HEK293T (cell line): ENCODE measurements around the gene PTPRE.

Source experiments
- CTCF ChIA-PET: fragments of 350-600 bp; formaldehyde crosslinking; extraction: SDS; loops from one replicate; lab custom pipeline; 2021; ENCODE audit warnings: antibody characterized with exemption, inconsistent platforms; lab: Yijun Ruan, JAX
- POLR2A ChIA-PET: fragments of 350-600 bp; formaldehyde crosslinking; extraction: SDS; loops from one replicate; lab custom pipeline; 2020; ENCODE audit warnings: antibody characterized with exemption, inconsistent platforms; lab: Yijun Ruan, JAX
- DNase-seq: peaks from one replicate; pipeline ENCODE4 v3.0.0; 2012; ENCODE audit warnings: mixed read lengths; ENCODE audit errors: extremely low spot score
- ARNT ChIP-seq: fragments of 450-650 bp; IDR thresholded peaks from 2 replicates; pipeline ENCODE4 v1.6.1; 2017; ENCODE audit warnings: mild to moderate bottlenecking
- BHLHE40 ChIP-seq: fragments of 450-650 bp; IDR thresholded peaks from 2 replicates; pipeline ENCODE4 v1.6.1; 2016; ENCODE audit warnings: mild to moderate bottlenecking, moderate library complexity, borderline replicate concordance
- CTBP1 ChIP-seq: fragments of 450-650 bp; IDR thresholded peaks from 2 replicates; pipeline ENCODE4 v1.6.1; 2016; ENCODE audit warnings: borderline replicate concordance
- ELF4 ChIP-seq: fragments of 450-650 bp; IDR thresholded peaks from 2 replicates; pipeline ENCODE4 v1.6.1; 2017; ENCODE audit warnings: antibody characterized with exemption
- FOXA1 ChIP-seq: fragments of 450-650 bp; IDR thresholded peaks from 2 replicates; pipeline ENCODE4 v1.6.1; 2016; ENCODE audit warnings: mild to moderate bottlenecking
- FOXK2 ChIP-seq: fragments of 450-650 bp; IDR thresholded peaks from 2 replicates; pipeline ENCODE4 v1.6.1; 2016; ENCODE audit warnings: mild to moderate bottlenecking
- FOXM1 ChIP-seq: fragments of 450-650 bp; IDR thresholded peaks from 2 replicates; pipeline ENCODE4 v1.6.1; 2017; ENCODE audit warnings: mild to moderate bottlenecking, borderline replicate concordance
- HDGF ChIP-seq: fragments of 450-650 bp; IDR thresholded peaks from 2 replicates; pipeline ENCODE4 v1.6.1; 2017; ENCODE audit warnings: antibody characterized with exemption, borderline replicate concordance
- L3MBTL2 ChIP-seq: fragments of 450-650 bp; conservative IDR thresholded peaks from 2 replicates; pipeline ENCODE4 v1.6.1; 2016; ENCODE audit warnings: mild to moderate bottlenecking
- LEF1 ChIP-seq: fragments of 450-650 bp; IDR thresholded peaks from 2 replicates; pipeline ENCODE4 v1.6.1; 2017; ENCODE audit warnings: mild to moderate bottlenecking, borderline replicate concordance
- NFRKB ChIP-seq: fragments of 450-650 bp; IDR thresholded peaks from 2 replicates; pipeline ENCODE4 v1.6.1; 2016; ENCODE audit warnings: mild to moderate bottlenecking, moderate library complexity
- PKNOX1 ChIP-seq: fragments of 450-650 bp; IDR thresholded peaks from 2 replicates; pipeline ENCODE4 v1.6.1; 2016
- SP1 ChIP-seq: fragments of 450-650 bp; IDR thresholded peaks from 2 replicates; pipeline ENCODE4 v1.6.1; 2017
- SUZ12 ChIP-seq: fragments of 450-650 bp; IDR thresholded peaks from 2 replicates; pipeline ENCODE4 v1.6.1; 2016; ENCODE audit warnings: mild to moderate bottlenecking
- TARDBP ChIP-seq: fragments of 450-650 bp; IDR thresholded peaks from 2 replicates; pipeline ENCODE4 v1.6.1; 2016
- ZNF384 ChIP-seq: fragments of 450-650 bp; IDR thresholded peaks from 2 replicates; pipeline ENCODE4 v1.6.1; 2016

The PTPRE gene

GRCh38 chr10:127905848-127906261 is 1.0 kb upstream of the PTPRE start:
- TF ChIP-seq HDGF, result no peak
- ChIA-PET POLR2A (interaction anchor here (0.6 kb wide), 1 partner anchor 28 kb away, joined by 3 read pairs; no protein-coding TSS in a partner anchor), CTCF (interaction anchor here (0.6 to 2.8 kb wide), 5 partner anchors 14 to 163 kb away, joined by 3 to 16 read pairs (median 3); no protein-coding TSS in a partner anchor)
- DNase-seq, result no peak

- no peak for DNase-seq
- TF ChIP-seq CTBP1 (no peak), SUZ12 (no peak), PKNOX1 (no peak), ZNF384 (no peak), BHLHE40 (no peak), L3MBTL2 (no peak), SP1 (no peak), FOXK2 (no peak), FOXM1 (no peak), LEF1 (no peak), TARDBP (no peak), NFRKB (no peak), FOXA1 (no peak), ARNT (no peak), ELF4 (no peak), HDGF (no peak)
- POLR2A ChIA-PET, result no interaction called here
- CTCF ChIA-PET, result interaction anchor here (0.6 to 2.8 kb wide), 6 partner anchors 66 to 162 kb away, joined by 3 to 16 read pairs (median 4); no protein-coding TSS in a partner anchor
Measured at GRCh38 chr10:127907411-127908105, 655 bp downstream of the PTPRE start.

GRCh38 chr10:127908106-127908958 is 1.4 kb downstream of the PTPRE start:
- no peak for DNase-seq
- ChIA-PET CTCF (interaction anchor here (1.4 kb wide), 1 partner anchor 102 kb away, joined by 4 read pairs; no protein-coding TSS in a partner anchor), POLR2A (no interaction called here)
- TF ChIP-seq ZNF384, result no peak
- TF ChIP-seq SUZ12, result no peak
- TF ChIP-seq HDGF, result no peak
- TF ChIP-seq PKNOX1, result no peak
- no peak for TF ChIP-seq LEF1

- POLR2A ChIA-PET, result no interaction called here
- CTCF ChIA-PET, result interaction anchor here (1.4 kb wide), 1 partner anchor 102 kb away, joined by 4 read pairs; no protein-coding TSS in a partner anchor
- TF ChIP-seq FOXK2, result no peak
- TF ChIP-seq TARDBP, result no peak
- no peak for TF ChIP-seq L3MBTL2
- no peak for TF ChIP-seq ARNT
- TF ChIP-seq SUZ12, result no peak
- no peak for TF ChIP-seq ZNF384
- no peak for TF ChIP-seq NFRKB
- TF ChIP-seq BHLHE40, result no peak
- no peak for DNase-seq
Measured at GRCh38 chr10:127908959-127909267, 2.0 kb downstream of the PTPRE start.

- ChIA-PET POLR2A (no interaction called here), CTCF (no interaction called here)
- no peak for DNase-seq
- TF ChIP-seq ELF4, result no peak
- TF ChIP-seq HDGF, result no peak
- TF ChIP-seq FOXM1, result no peak
- no peak for TF ChIP-seq FOXA1
- no peak for TF ChIP-seq BHLHE40
- TF ChIP-seq NFRKB, result no peak
- TF ChIP-seq ZNF384, result no peak
- TF ChIP-seq L3MBTL2, result no peak
- TF ChIP-seq LEF1, result no peak
- no peak for TF ChIP-seq PKNOX1
- TF ChIP-seq SUZ12, result no peak
Measured at GRCh38 chr10:127909716-127910463, 3.0 kb downstream of the PTPRE start.

- TF ChIP-seq ELF4, result no peak
- TF ChIP-seq ARNT, result no peak
- TF ChIP-seq ZNF384, result no peak
- no peak for TF ChIP-seq LEF1
- no peak for TF ChIP-seq SP1
- TF ChIP-seq TARDBP, result no peak
- TF ChIP-seq NFRKB, result no peak
- no peak for TF ChIP-seq SUZ12
- TF ChIP-seq FOXK2, result no peak
- no peak for TF ChIP-seq HDGF
- no peak for TF ChIP-seq FOXA1
- no peak for TF ChIP-seq L3MBTL2
- no peak for TF ChIP-seq PKNOX1
- TF ChIP-seq FOXM1, result no peak
- TF ChIP-seq BHLHE40, result no peak
- TF ChIP-seq CTBP1, result no peak
- ChIA-PET CTCF (no interaction called here), POLR2A (no interaction called here)
- DNase-seq, result no peak
Measured at GRCh38 chr10:127910464-127910770, 3.5 kb downstream of the PTPRE start.
